ENCODE measurements around the gene DNAJB13.
"Not testable (repeated sequence)": the region's sequence is repeated elsewhere in the genome, so short reads cannot be mapped to it uniquely, and the experiment has no call there.

Gene DNAJB13

GRCh38 chr11:73931951-73932350 lies 18.9 kb upstream of the DNAJB13 start:
- DNase-seq (ENCODE audit: low read depth in 1 of 2, low spot score in 1 of 2) = no peak
- no peaks in the 10 kb centered on the region for H3K27me3 ChIP-seq (ENCODE audit: insufficient read depth, poor library complexity, severe bottlenecking)
- no peak overlapping the region for H3K4me3 ChIP-seq (replicated peaks; ENCODE audit: insufficient read depth, low read length)
- H3K27ac ChIP-seq (replicated peaks) = no peak overlapping the region
- TF ChIP-seq POLR2AphosphoS5 (IDR thresholded peaks at IDR 0.05; ENCODE audit: low read depth) = no peak
- TF ChIP-seq GABPA (IDR thresholded peaks at IDR 0.05; ENCODE audit: low read depth) = no peak
- no peak for TF ChIP-seq SPI1 (IDR thresholded peaks at IDR 0.05; ENCODE audit: borderline replicate concordance, low read depth)
- TF ChIP-seq, protein P1, sequence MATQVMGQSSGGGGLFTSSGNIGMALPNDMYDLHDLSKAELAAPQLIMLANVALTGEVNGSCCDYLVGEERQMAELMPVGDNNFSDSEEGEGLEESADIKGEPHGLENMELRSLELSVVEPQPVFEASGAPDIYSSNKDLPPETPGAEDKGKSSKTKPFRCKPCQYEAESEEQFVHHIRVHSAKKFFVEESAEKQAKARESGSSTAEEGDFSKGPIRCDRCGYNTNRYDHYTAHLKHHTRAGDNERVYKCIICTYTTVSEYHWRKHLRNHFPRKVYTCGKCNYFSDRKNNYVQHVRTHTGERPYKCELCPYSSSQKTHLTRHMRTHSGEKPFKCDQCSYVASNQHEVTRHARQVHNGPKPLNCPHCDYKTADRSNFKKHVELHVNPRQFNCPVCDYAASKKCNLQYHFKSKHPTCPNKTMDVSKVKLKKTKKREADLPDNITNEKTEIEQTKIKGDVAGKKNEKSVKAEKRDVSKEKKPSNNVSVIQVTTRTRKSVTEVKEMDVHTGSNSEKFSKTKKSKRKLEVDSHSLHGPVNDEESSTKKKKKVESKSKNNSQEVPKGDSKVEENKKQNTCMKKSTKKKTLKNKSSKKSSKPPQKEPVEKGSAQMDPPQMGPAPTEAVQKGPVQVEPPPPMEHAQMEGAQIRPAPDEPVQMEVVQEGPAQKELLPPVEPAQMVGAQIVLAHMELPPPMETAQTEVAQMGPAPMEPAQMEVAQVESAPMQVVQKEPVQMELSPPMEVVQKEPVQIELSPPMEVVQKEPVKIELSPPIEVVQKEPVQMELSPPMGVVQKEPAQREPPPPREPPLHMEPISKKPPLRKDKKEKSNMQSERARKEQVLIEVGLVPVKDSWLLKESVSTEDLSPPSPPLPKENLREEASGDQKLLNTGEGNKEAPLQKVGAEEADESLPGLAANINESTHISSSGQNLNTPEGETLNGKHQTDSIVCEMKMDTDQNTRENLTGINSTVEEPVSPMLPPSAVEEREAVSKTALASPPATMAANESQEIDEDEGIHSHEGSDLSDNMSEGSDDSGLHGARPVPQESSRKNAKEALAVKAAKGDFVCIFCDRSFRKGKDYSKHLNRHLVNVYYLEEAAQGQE (IDR thresholded peaks at IDR 0.05; ENCODE audit: insufficient replicate concordance, low read depth) = no peak
- TF ChIP-seq CTCF (IDR thresholded peaks at IDR 0.05; ENCODE audit: insufficient read depth, low read length) = no peak

DNA sequence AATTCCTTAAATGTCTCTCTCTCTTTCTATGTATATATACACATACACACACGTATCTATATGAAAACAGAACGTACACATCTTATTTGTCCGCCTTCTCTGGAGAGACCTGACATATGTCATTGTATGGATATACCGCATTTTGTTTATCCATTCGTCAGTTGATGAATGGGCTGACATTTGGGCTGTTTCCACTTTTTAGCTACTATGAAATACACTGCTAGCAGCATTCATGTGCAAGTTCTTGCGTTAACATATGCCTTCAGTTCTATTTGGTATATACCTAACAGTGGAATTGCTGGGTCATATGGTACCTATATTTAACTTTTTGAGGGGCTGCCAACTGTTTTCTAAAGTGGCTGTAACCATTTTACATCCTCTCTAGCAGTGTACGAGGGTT lies 18.0 kb upstream of the DNAJB13 start:
- no peak for DNase-seq (ENCODE audit: low read depth in 1 of 2, low spot score in 1 of 2)
- H3K27me3 ChIP-seq (ENCODE audit: insufficient read depth, poor library complexity, severe bottlenecking) = no peaks in the 10 kb centered on the region
- TF ChIP-seq, protein P1 (IDR thresholded peaks at IDR 0.05; ENCODE audit: insufficient replicate concordance, low read depth) = no peak
- TF ChIP-seq SPI1 (IDR thresholded peaks at IDR 0.05; ENCODE audit: borderline replicate concordance, low read depth) (no peak), CTCF (IDR thresholded peaks at IDR 0.05; ENCODE audit: insufficient read depth, low read length) (no peak), GABPA (IDR thresholded peaks at IDR 0.05; ENCODE audit: low read depth) (no peak), POLR2AphosphoS5 (IDR thresholded peaks at IDR 0.05; ENCODE audit: low read depth) (no peak)
- no peak overlapping the region for H3K27ac ChIP-seq (replicated peaks)
- H3K4me3 ChIP-seq (replicated peaks; ENCODE audit: insufficient read depth, low read length) = no peak overlapping the region

DNA sequence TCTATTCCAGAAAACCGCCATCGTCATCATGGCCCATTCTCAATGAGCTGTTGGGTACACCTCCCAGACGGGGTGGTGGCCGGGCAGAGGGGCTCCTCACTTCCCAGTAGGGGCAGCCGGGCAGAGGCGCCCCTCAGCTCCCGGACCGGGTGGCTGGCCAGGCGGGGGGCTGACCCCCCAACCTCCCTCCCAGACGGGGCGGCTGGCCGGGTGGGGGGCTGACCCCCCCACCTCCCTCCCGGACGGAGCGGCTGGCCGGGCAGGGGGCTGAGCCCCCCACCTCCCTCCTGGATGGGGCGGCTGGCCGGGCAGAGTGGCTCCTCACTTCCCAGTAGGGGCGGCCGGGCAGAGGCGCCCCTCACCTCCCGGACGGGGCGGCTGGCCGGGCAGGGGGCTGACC lies 14.8 kb upstream of the DNAJB13 start:
- not testable (repeated sequence) for H3K27me3 ChIP-seq (ENCODE audit: insufficient read depth, poor library complexity, severe bottlenecking); H3K4me3 ChIP-seq (replicated peaks; ENCODE audit: insufficient read depth, low read length); DNase-seq (ENCODE audit: low read depth in 1 of 2, low spot score in 1 of 2); H3K27ac ChIP-seq (replicated peaks)

DNA sequence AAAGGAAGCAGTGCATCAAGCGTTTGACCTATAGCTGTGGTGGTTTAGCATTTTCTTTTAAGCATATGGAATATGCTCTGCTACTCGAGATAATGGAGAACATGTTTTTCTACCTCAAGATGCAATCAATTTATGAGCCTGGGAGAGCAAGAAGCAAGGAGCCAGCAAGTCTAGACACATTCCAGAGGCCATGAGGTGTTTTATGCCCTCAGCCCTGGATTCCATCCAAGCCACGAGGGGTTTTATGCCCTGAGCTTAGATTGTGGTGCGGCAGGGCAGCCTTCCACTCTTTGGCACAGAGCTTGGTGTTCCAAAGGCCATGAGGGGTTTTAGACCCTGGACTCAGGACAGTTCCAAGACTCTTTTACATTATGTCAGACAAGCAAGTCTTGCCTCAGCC lies 11.7 kb upstream of the DNAJB13 start:
- TF ChIP-seq, protein P1 (IDR thresholded peaks at IDR 0.05; ENCODE audit: insufficient replicate concordance, low read depth) = no peak
- TF ChIP-seq SPI1 (IDR thresholded peaks at IDR 0.05; ENCODE audit: borderline replicate concordance, low read depth) (no peak), GABPA (IDR thresholded peaks at IDR 0.05; ENCODE audit: low read depth) (no peak), CTCF (IDR thresholded peaks at IDR 0.05; ENCODE audit: insufficient read depth, low read length) (no peak), POLR2AphosphoS5 (IDR thresholded peaks at IDR 0.05; ENCODE audit: low read depth) (no peak)
- H3K4me3 ChIP-seq (replicated peaks; ENCODE audit: insufficient read depth, low read length) = no peak overlapping the region
- DNase-seq (ENCODE audit: low read depth in 1 of 2, low spot score in 1 of 2) = no peak
- no peaks in the 10 kb centered on the region for H3K27me3 ChIP-seq (ENCODE audit: insufficient read depth, poor library complexity, severe bottlenecking)
- no peak overlapping the region for H3K27ac ChIP-seq (replicated peaks)

Data from HL-60 (cell line).